Liver (tissue), 9 donors: ENCODE measurements around the gene NNT. TPM values are rescaled to one million over a fixed set of nuclear protein-coding genes. Genes with fewer than 3 reads are reported as not detected.

Source experiments
- DNase-seq: peaks from one replicate; pipeline ENCODE4 v3.0.0-alpha.2; 2017; ENCODE audit warnings: low spot score
- H3K27ac ChIP-seq, 2 donors: one replicate each; pipeline ENCODE4 v1.7.0; 2013; ENCODE audit warnings: inconsistent platforms in 2 of 2, low read length in 2 of 2, control low read depth in 1 of 2, low read depth in 1 of 2, mild to moderate bottlenecking in 1 of 2
- H3K27me3 ChIP-seq, 4 donors: one replicate each; pipeline versions ENCODE4 v1.6.1 to v1.7.0; 2013; ENCODE audit warnings: low read length in 3 of 4, inconsistent platforms in 1 of 4, mild to moderate bottlenecking in 1 of 4, moderate library complexity in 1 of 4; ENCODE audit not compliant: control insufficient read depth in 4 of 4, insufficient read depth in 4 of 4
- H3K36me3 ChIP-seq, 4 donors: one replicate each; pipeline versions ENCODE4 v1.6.1 to v1.7.0; 2013; ENCODE audit warnings: low read length in 3 of 4, mild to moderate bottlenecking in 3 of 4, low read depth in 1 of 4, moderate library complexity in 1 of 4; ENCODE audit not compliant: control insufficient read depth in 4 of 4, insufficient read depth in 3 of 4
- H3K4me1 ChIP-seq, 4 donors: one replicate each; pipeline versions ENCODE4 v1.6.1 to v1.7.0; 2013; ENCODE audit warnings: low read length in 3 of 4, mild to moderate bottlenecking in 3 of 4, moderate library complexity in 1 of 4; ENCODE audit not compliant: control insufficient read depth in 4 of 4, insufficient read depth in 4 of 4
- H3K4me3 ChIP-seq, 3 donors: one replicate each; pipeline versions ENCODE4 v1.6.1 to v1.7.0; 2013; ENCODE audit warnings: low read length in 3 of 3, control low read depth in 1 of 3, low read depth in 1 of 3, mild to moderate bottlenecking in 1 of 3
- H3K9ac ChIP-seq, 2 donors: one replicate each; pipeline ENCODE4 v1.7.0; 2013; ENCODE audit warnings: low read length in 2 of 2, mild to moderate bottlenecking in 2 of 2, moderate library complexity in 2 of 2, control low read depth in 1 of 2, low read depth in 1 of 2
- H3K9me3 ChIP-seq, 4 donors: one replicate each; pipeline versions ENCODE4 v1.6.1 to v1.7.0; 2013; ENCODE audit warnings: low read length in 3 of 4; ENCODE audit not compliant: control insufficient read depth in 4 of 4
- CTCF ChIP-seq: fragments of 150-350 bp; IDR thresholded peaks from 2 replicates; pipeline ENCODE4 v1.5.1; 2017; ENCODE audit warnings: improper control_type of control experiment, low read depth, low read length; ENCODE audit not compliant: missing input control
- EGR1 ChIP-seq, 2 donors: IDR thresholded peaks; 2 replicates each; pipeline ENCODE4 v1.6.1; 2016 to 2018; ENCODE audit warnings: antibody characterized with exemption in 2 of 2, low read depth in 2 of 2
- FOXA1 ChIP-seq: IDR thresholded peaks from 2 replicates; pipeline ENCODE4 v1.6.1; 2016; ENCODE audit warnings: antibody characterized with exemption
- FOXA2 ChIP-seq: IDR thresholded peaks from 2 replicates; pipeline ENCODE4 v1.6.1; 2016; ENCODE audit warnings: antibody characterized with exemption
- GABPA ChIP-seq, 2 donors: IDR thresholded peaks in 1 of 2; conservative IDR thresholded peaks in 1 of 2; 2 replicates each; pipeline ENCODE4 v1.6.1; 2016; ENCODE audit warnings: antibody characterized with exemption in 2 of 2, mild to moderate bottlenecking in 1 of 2, moderate library complexity in 1 of 2
- HNF4A ChIP-seq, 2 donors: conservative IDR thresholded peaks; 2 replicates each; pipeline ENCODE4 v1.6.1; 2016; ENCODE audit warnings: antibody characterized with exemption in 2 of 2, mild to moderate bottlenecking in 2 of 2
- HNF4G ChIP-seq: IDR thresholded peaks from 2 replicates; pipeline ENCODE4 v1.6.1; 2016; ENCODE audit warnings: antibody characterized with exemption
- JUND ChIP-seq, 2 donors: IDR thresholded peaks; 2 replicates each; pipeline ENCODE4 v1.6.1; 2016; ENCODE audit warnings: antibody characterized with exemption in 2 of 2
- MAX ChIP-seq: IDR thresholded peaks from 2 replicates; pipeline ENCODE4 v1.6.1; 2016; ENCODE audit warnings: antibody characterized with exemption
- NR2F2 ChIP-seq: IDR thresholded peaks from 2 replicates; pipeline ENCODE4 v1.6.1; 2016; ENCODE audit warnings: antibody characterized with exemption
- RAD21 ChIP-seq, 2 donors: IDR thresholded peaks; 2 replicates each; pipeline ENCODE4 v1.6.1; 2016; ENCODE audit warnings: antibody characterized with exemption in 2 of 2, mild to moderate bottlenecking in 2 of 2
- RXRA ChIP-seq, 2 donors: IDR thresholded peaks; 2 replicates each; pipeline ENCODE4 v1.6.1; 2017 to 2018; ENCODE audit warnings: antibody characterized with exemption in 2 of 2, mild to moderate bottlenecking in 1 of 2
- SP1 ChIP-seq: IDR thresholded peaks from 2 replicates; pipeline ENCODE4 v1.6.1; 2018; ENCODE audit warnings: antibody characterized with exemption, mild to moderate bottlenecking
- TAF1 ChIP-seq: conservative IDR thresholded peaks from 2 replicates; pipeline ENCODE4 v1.6.1; 2016; ENCODE audit warnings: antibody characterized with exemption, mild to moderate bottlenecking
- YY1 ChIP-seq: IDR thresholded peaks from 2 replicates; pipeline ENCODE4 v1.6.1; 2016; ENCODE audit warnings: antibody characterized with exemption, mild to moderate bottlenecking
- WGBS: extraction: QIAGEN DNeasy Blood & Tissue Kit; methylation state at CpG from one replicate; pipeline ENCODE4 v1.1.7; 2013; 5-methylcytosine and 5-hydroxymethylcytosine counted together
- polyA plus RNA-seq, 2 donors: library from polyadenylated mRNA; stranded (reverse) in 1 of 2; unstranded in 1 of 2; fragments of 200-250 nt in 1 of 2; fragments of >200 nt in 1 of 2; fragmentation: Nextera tagmentation in 1 of 2; extraction: Ambion mirVana in 1 of 2; gene quantifications; one replicate each; pipeline versions ENCODE4 v1.2.1 to v1.2.3, GENCODE V29; 2013 to 2015
- total RNA-seq, 2 donors: library from RNA; depleted of rRNA; stranded (reverse); fragments of >200 nt; gene quantifications; one replicate each; pipeline ENCODE4 v1.2.3, GENCODE V29; 2014
- TF ChIP-seq, protein P1 (sequence below): IDR thresholded peaks from 2 replicates; pipeline ENCODE4 v1.6.1; 2016; ENCODE audit warnings: antibody characterized with exemption
- TF ChIP-seq, protein P2 (sequence below): IDR thresholded peaks from 2 replicates; pipeline ENCODE4 v1.6.1; 2016; ENCODE audit warnings: antibody characterized with exemption
- TF ChIP-seq, protein P3 (sequence below): IDR thresholded peaks from 2 replicates; pipeline ENCODE4 v1.6.1; 2016; ENCODE audit warnings: antibody characterized with exemption, mild to moderate bottlenecking
- donor health status: healthy.
- donor health status: healthy.
- donor health status: healthy.
- donor health status: healthy.
- donor health status: healthy.

The NNT gene
- total and polyA plus RNA-seq, 4 donors, result 45.4 to 154 (median 89.2) TPM

DNA sequence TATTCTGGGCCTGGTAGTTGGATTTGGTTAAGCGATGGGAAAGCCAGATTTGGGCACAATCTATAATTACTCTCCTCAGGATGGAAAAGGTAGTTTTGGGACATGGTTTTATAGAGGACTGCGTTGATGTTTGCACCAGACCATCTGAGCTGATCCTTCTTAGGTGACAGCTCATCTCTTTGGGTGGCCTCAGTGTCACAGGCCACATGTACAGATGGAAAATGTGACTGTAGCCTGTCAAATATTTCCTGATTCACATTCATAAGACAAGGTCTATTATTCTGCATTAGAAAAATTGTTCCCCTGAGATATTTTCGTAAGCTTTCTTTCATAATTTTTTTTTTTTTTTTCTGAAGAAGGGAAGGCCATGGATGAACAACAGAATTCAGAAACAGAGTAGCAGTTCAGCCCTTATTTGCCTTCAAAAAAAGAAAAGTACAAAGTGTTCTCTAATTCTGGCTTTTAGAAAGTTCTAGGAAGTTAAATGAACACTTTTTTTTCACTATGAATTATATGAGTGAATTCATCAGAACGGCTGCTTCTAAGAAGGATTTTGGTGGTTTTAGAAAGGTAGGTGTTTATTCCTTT, 81.0 kb downstream of the NNT start:
- DNase-seq, result no peak
- 95% methylated on average over 4 of the region's 4 CpGs for WGBS
- H3K27ac ChIP-seq, result no peak overlapping the region

More for the DNA sequence above, 81.0 kb downstream of the NNT start:
- H3K4me3 ChIP-seq, result no peak overlapping the region
- H3K9me3 ChIP-seq, result no peaks in the 10 kb centered on the region
- TF ChIP-seq, protein P1, sequence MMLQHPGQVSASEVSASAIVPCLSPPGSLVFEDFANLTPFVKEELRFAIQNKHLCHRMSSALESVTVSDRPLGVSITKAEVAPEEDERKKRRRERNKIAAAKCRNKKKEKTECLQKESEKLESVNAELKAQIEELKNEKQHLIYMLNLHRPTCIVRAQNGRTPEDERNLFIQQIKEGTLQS, result no peak
- no peak for TF ChIP-seq RXRA (IDR thresholded peaks at IDR 0.05)
- no peak for TF ChIP-seq FOXA1
- TF ChIP-seq, protein P2, sequence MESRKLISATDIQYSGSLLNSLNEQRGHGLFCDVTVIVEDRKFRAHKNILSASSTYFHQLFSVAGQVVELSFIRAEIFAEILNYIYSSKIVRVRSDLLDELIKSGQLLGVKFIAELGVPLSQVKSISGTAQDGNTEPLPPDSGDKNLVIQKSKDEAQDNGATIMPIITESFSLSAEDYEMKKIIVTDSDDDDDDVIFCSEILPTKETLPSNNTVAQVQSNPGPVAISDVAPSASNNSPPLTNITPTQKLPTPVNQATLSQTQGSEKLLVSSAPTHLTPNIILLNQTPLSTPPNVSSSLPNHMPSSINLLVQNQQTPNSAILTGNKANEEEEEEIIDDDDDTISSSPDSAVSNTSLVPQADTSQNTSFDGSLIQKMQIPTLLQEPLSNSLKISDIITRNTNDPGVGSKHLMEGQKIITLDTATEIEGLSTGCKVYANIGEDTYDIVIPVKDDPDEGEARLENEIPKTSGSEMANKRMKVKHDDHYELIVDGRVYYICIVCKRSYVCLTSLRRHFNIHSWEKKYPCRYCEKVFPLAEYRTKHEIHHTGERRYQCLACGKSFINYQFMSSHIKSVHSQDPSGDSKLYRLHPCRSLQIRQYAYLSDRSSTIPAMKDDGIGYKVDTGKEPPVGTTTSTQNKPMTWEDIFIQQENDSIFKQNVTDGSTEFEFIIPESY, result no peak
- no peak for TF ChIP-seq SP1
- TF ChIP-seq HNF4G, result no peak
- no peak for TF ChIP-seq CTCF
- TF ChIP-seq, protein P3, sequence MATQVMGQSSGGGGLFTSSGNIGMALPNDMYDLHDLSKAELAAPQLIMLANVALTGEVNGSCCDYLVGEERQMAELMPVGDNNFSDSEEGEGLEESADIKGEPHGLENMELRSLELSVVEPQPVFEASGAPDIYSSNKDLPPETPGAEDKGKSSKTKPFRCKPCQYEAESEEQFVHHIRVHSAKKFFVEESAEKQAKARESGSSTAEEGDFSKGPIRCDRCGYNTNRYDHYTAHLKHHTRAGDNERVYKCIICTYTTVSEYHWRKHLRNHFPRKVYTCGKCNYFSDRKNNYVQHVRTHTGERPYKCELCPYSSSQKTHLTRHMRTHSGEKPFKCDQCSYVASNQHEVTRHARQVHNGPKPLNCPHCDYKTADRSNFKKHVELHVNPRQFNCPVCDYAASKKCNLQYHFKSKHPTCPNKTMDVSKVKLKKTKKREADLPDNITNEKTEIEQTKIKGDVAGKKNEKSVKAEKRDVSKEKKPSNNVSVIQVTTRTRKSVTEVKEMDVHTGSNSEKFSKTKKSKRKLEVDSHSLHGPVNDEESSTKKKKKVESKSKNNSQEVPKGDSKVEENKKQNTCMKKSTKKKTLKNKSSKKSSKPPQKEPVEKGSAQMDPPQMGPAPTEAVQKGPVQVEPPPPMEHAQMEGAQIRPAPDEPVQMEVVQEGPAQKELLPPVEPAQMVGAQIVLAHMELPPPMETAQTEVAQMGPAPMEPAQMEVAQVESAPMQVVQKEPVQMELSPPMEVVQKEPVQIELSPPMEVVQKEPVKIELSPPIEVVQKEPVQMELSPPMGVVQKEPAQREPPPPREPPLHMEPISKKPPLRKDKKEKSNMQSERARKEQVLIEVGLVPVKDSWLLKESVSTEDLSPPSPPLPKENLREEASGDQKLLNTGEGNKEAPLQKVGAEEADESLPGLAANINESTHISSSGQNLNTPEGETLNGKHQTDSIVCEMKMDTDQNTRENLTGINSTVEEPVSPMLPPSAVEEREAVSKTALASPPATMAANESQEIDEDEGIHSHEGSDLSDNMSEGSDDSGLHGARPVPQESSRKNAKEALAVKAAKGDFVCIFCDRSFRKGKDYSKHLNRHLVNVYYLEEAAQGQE, result no peak
- no peak for TF ChIP-seq MAX
- TF ChIP-seq EGR1 (IDR thresholded peaks at IDR 0.05; ENCODE audit: low read depth in 2 of 2), result no peak
- TF ChIP-seq NR2F2, result no peak
- no peak for TF ChIP-seq YY1
- TF ChIP-seq RAD21 (IDR thresholded peaks at IDR 0.05), result no peak
- no peak for TF ChIP-seq TAF1
- no peak for TF ChIP-seq HNF4A (conservative IDR thresholded peaks at IDR 0.05)
- no peak for TF ChIP-seq JUND (IDR thresholded peaks at IDR 0.05)
- no peak for TF ChIP-seq GABPA (IDR thresholded peaks at IDR 0.05 in 1 of 2, conservative IDR thresholded peaks at IDR 0.05 in 1 of 2)
- TF ChIP-seq FOXA2, result no peak
- peaks cover 0 to 19% (median 3%) of the 10 kb centered on the region in 4 donors for H3K36me3 ChIP-seq
- H3K27me3 ChIP-seq, result no peaks in the 10 kb centered on the region
- H3K9ac ChIP-seq, result no peak overlapping the region
- H3K4me1 ChIP-seq, result peaks cover 0 to 5% (median 0%) of the 10 kb centered on the region in 4 donors
